ENCODE data around the gene SENP6. TPM values are rescaled to one million over a fixed set of nuclear protein-coding genes. Genes with fewer than 3 reads are reported as not detected.

The SENP6 gene
- total RNA-seq, 3 donors from 2014 or later, result 56.6 to 67.7 (median 57.4) TPM

GRCh38 chr6:75600768-75601167, 912 bp upstream of the SENP6 start:
- DNase-seq (no peak), ATAC-seq (no peak)
- Mint-ChIP-seq H3K4me3 (peak overlapping the region; percentile 97), H3K4me1 (ENCODE audit: low read depth) (peaks cover 50% of the 10 kb centered on the region), H3K9me3 (no peaks in the 10 kb centered on the region), H3K27me3 (ENCODE audit: low read depth) (no peaks in the 10 kb centered on the region), H3K36me3 (ENCODE audit: insufficient read depth) (no peaks in the 10 kb centered on the region)

- H3K4me1 Mint-ChIP-seq (ENCODE audit: low read depth), result peaks cover 65% of the 10 kb centered on the region
- peaks cover 1% of the 10 kb centered on the region for H3K36me3 Mint-ChIP-seq (ENCODE audit: insufficient read depth)
- H3K27me3 Mint-ChIP-seq (ENCODE audit: low read depth), result no peaks in the 10 kb centered on the region
- peak overlapping the region; percentile 97 for H3K4me3 Mint-ChIP-seq
- H3K9me3 Mint-ChIP-seq, result no peaks in the 10 kb centered on the region
- DNase-seq (peak; percentile 57), ATAC-seq (peak; percentile 55 to 60)
These were observed 796 bp downstream of the SENP6 start for GRCh38 chr6:75602246-75603105.

GRCh38 chr6:75603106-75603420, 1.4 kb downstream of the SENP6 start:
- DNase-seq, result no peak
- peaks cover 68% of the 10 kb centered on the region for H3K4me1 Mint-ChIP-seq (ENCODE audit: low read depth)
- no peaks in the 10 kb centered on the region for H3K9me3 Mint-ChIP-seq
- H3K36me3 Mint-ChIP-seq (ENCODE audit: insufficient read depth), result peaks cover 1% of the 10 kb centered on the region
- no peaks in the 10 kb centered on the region for H3K27me3 Mint-ChIP-seq (ENCODE audit: low read depth)
- H3K4me3 Mint-ChIP-seq, result peak overlapping the region; percentile 97
- no peak for ATAC-seq

GRCh38 chr6:75604294-75604693, 2.6 kb downstream of the SENP6 start:
- ATAC-seq (no peak), DNase-seq (no peak)
- H3K4me3 Mint-ChIP-seq, result peak overlapping the region; percentile 97
- no peaks in the 10 kb centered on the region for H3K27me3 Mint-ChIP-seq (ENCODE audit: low read depth)
- peaks cover 1% of the 10 kb centered on the region for H3K36me3 Mint-ChIP-seq (ENCODE audit: insufficient read depth)
- peaks cover 68% of the 10 kb centered on the region for H3K4me1 Mint-ChIP-seq (ENCODE audit: low read depth)
- no peaks in the 10 kb centered on the region for H3K9me3 Mint-ChIP-seq

- H3K4me1 Mint-ChIP-seq (ENCODE audit: low read depth), result peaks cover 72% of the 10 kb centered on the region
- ATAC-seq (no peak), DNase-seq (no peak)
- H3K4me3 Mint-ChIP-seq, result peak overlapping the region; percentile 17
- H3K36me3 Mint-ChIP-seq (ENCODE audit: insufficient read depth), result peaks cover 4% of the 10 kb centered on the region
- H3K27me3 Mint-ChIP-seq (ENCODE audit: low read depth), result no peaks in the 10 kb centered on the region
- no peaks in the 10 kb centered on the region for H3K9me3 Mint-ChIP-seq
These were observed 4.0 kb downstream of the SENP6 start for GRCh38 chr6:75605635-75606034.

- ATAC-seq (no peak), DNase-seq (no peak)
- peaks cover 4% of the 10 kb centered on the region for H3K36me3 Mint-ChIP-seq (ENCODE audit: insufficient read depth)
- no peaks in the 10 kb centered on the region for H3K27me3 Mint-ChIP-seq (ENCODE audit: low read depth)
- peaks cover 92% of the 10 kb centered on the region for H3K4me1 Mint-ChIP-seq (ENCODE audit: low read depth)
- no peaks in the 10 kb centered on the region for H3K9me3 Mint-ChIP-seq
- H3K4me3 Mint-ChIP-seq, result no peak overlapping the region
These were observed 6.6 kb downstream of the SENP6 start for GRCh38 chr6:75608304-75608703.

GRCh38 chr6:75608956-75609533, 7.4 kb downstream of the SENP6 start:
- Mint-ChIP-seq H3K4me1 (ENCODE audit: low read depth) (peaks cover 92% of the 10 kb centered on the region), H3K27me3 (ENCODE audit: low read depth) (no peaks in the 10 kb centered on the region), H3K9me3 (no peaks in the 10 kb centered on the region), H3K4me3 (no peak overlapping the region), H3K36me3 (ENCODE audit: insufficient read depth) (peaks cover 4% of the 10 kb centered on the region)
- ATAC-seq, result no peak
- DNase-seq, result no peak

- DNase-seq (no peak), ATAC-seq (no peak)
- H3K4me1 Mint-ChIP-seq (ENCODE audit: low read depth), result peaks cover 96% of the 10 kb centered on the region
- H3K27me3 Mint-ChIP-seq (ENCODE audit: low read depth), result no peaks in the 10 kb centered on the region
- H3K9me3 Mint-ChIP-seq, result no peaks in the 10 kb centered on the region
- H3K36me3 Mint-ChIP-seq (ENCODE audit: insufficient read depth), result peaks cover 4% of the 10 kb centered on the region
- no peak overlapping the region for H3K4me3 Mint-ChIP-seq
These were observed 8.2 kb downstream of the SENP6 start for GRCh38 chr6:75609639-75610590.

GRCh38 chr6:75611011-75611701, 9.5 kb downstream of the SENP6 start:
- Mint-ChIP-seq H3K9me3 (no peaks in the 10 kb centered on the region), H3K4me1 (ENCODE audit: low read depth) (peaks cover 96% of the 10 kb centered on the region), H3K4me3 (peak overlapping the region; percentile 9), H3K27me3 (ENCODE audit: low read depth) (no peaks in the 10 kb centered on the region), H3K36me3 (ENCODE audit: insufficient read depth) (peaks cover 7% of the 10 kb centered on the region)
- ATAC-seq (no peak), DNase-seq (no peak)

- DNase-seq (peak; percentile 43), ATAC-seq (peak; percentile 90 to 94)
- H3K4me3 Mint-ChIP-seq, result peak overlapping the region; percentile 52
- peaks cover 92% of the 10 kb centered on the region for H3K4me1 Mint-ChIP-seq (ENCODE audit: low read depth)
- peaks cover 6% of the 10 kb centered on the region for H3K36me3 Mint-ChIP-seq (ENCODE audit: insufficient read depth)
- H3K9me3 Mint-ChIP-seq, result no peaks in the 10 kb centered on the region
- no peaks in the 10 kb centered on the region for H3K27me3 Mint-ChIP-seq (ENCODE audit: low read depth)
These were observed 10.2 kb downstream of the SENP6 start for GRCh38 chr6:75611702-75612375.

GRCh38 chr6:75612434-75612833, 10.8 kb downstream of the SENP6 start:
- Mint-ChIP-seq H3K36me3 (ENCODE audit: insufficient read depth) (peaks cover 6% of the 10 kb centered on the region), H3K4me1 (ENCODE audit: low read depth) (peaks cover 90% of the 10 kb centered on the region), H3K9me3 (no peaks in the 10 kb centered on the region), H3K27me3 (ENCODE audit: low read depth) (no peaks in the 10 kb centered on the region), H3K4me3 (peak overlapping the region; percentile 52)
- DNase-seq, result no peak
- ATAC-seq, result peak; percentile 28 to 39

GRCh38 chr6:75613056-75613501, 11.4 kb downstream of the SENP6 start:
- no peaks in the 10 kb centered on the region for H3K9me3 Mint-ChIP-seq
- ATAC-seq (no peak), DNase-seq (no peak)
- H3K27me3 Mint-ChIP-seq (ENCODE audit: low read depth), result no peaks in the 10 kb centered on the region
- H3K36me3 Mint-ChIP-seq (ENCODE audit: insufficient read depth), result peaks cover 6% of the 10 kb centered on the region
- H3K4me1 Mint-ChIP-seq (ENCODE audit: low read depth), result peaks cover 90% of the 10 kb centered on the region
- no peak overlapping the region for H3K4me3 Mint-ChIP-seq

- no peaks in the 10 kb centered on the region for H3K27me3 Mint-ChIP-seq (ENCODE audit: low read depth)
- H3K4me1 Mint-ChIP-seq (ENCODE audit: low read depth), result peaks cover 74% of the 10 kb centered on the region
- DNase-seq (no peak), ATAC-seq (no peak)
- peaks cover 7% of the 10 kb centered on the region for H3K36me3 Mint-ChIP-seq (ENCODE audit: insufficient read depth)
- no peaks in the 10 kb centered on the region for H3K9me3 Mint-ChIP-seq
- H3K4me3 Mint-ChIP-seq, result no peak overlapping the region
These were observed 16.8 kb downstream of the SENP6 start for GRCh38 chr6:75618437-75618836.
